ENCODE measurements around the gene ARMC8. TPM values are rescaled to one million over a fixed set of nuclear protein-coding genes. Genes with fewer than 3 reads are reported as not detected.

Gene ARMC8
- polyA plus RNA-seq, 2 of the 4 experiments (the other 2 are of a cell fraction): 25.6 to 45.7 TPM

GRCh38 chr3:138332472-138333073, 145.5 kb downstream of the ARMC8 start:
- Histone ChIP-seq H3K4me1 (peaks cover 9% of the 10 kb centered on the region; the same call in 2 of the 3 replicates), H3K9me3 (no peaks in the 10 kb centered on the region), H3K4me3 (no peak overlapping the region), H3K4me2 (0 out of 3 replicates have a peak overlapping the region, but pooled peaks have one; percentile 5), H3K27ac (no peak overlapping the region)
- ATAC-seq: 0 out of 6 replicates have a peak, but pooled peaks of 1 of the 2 experiments have one; percentile 13
- 12% methylated on average over 4 of the region's 4 CpGs for WGBS (ENCODE audit: missing lambda C conversion rate)
- ChIA-PET POLR2A (no interaction called here), CTCF (interaction anchor here (0.6 to 1.5 kb wide), 10 partner anchors 9 to 591 kb away, joined by 3 to 5 read pairs (median 4); no protein-coding TSS in a partner anchor)
- FAIRE-seq: no peak
- DNase-seq (ENCODE audit: low read depth in 1 of 2, low spot score in 1 of 2): peak; percentile 40 to 44
- TF ChIP-seq MAZ (IDR thresholded peaks at IDR 0.05; ENCODE audit: borderline replicate concordance, low read depth, low read length) (no peak), SMC3 (IDR thresholded peaks at IDR 0.05) (peak; percentile 54; the same call in 2 of the 3 replicates), RAD21 (conservative IDR thresholded peaks at IDR 0.05 in 1 of 2, IDR thresholded peaks at IDR 0.05 in 1 of 2) (peak; percentile 55 to 61)
- TF ChIP-seq, protein P1, sequence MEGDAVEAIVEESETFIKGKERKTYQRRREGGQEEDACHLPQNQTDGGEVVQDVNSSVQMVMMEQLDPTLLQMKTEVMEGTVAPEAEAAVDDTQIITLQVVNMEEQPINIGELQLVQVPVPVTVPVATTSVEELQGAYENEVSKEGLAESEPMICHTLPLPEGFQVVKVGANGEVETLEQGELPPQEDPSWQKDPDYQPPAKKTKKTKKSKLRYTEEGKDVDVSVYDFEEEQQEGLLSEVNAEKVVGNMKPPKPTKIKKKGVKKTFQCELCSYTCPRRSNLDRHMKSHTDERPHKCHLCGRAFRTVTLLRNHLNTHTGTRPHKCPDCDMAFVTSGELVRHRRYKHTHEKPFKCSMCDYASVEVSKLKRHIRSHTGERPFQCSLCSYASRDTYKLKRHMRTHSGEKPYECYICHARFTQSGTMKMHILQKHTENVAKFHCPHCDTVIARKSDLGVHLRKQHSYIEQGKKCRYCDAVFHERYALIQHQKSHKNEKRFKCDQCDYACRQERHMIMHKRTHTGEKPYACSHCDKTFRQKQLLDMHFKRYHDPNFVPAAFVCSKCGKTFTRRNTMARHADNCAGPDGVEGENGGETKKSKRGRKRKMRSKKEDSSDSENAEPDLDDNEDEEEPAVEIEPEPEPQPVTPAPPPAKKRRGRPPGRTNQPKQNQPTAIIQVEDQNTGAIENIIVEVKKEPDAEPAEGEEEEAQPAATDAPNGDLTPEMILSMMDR (IDR thresholded peaks at IDR 0.05): peak; percentile 60

DNA sequence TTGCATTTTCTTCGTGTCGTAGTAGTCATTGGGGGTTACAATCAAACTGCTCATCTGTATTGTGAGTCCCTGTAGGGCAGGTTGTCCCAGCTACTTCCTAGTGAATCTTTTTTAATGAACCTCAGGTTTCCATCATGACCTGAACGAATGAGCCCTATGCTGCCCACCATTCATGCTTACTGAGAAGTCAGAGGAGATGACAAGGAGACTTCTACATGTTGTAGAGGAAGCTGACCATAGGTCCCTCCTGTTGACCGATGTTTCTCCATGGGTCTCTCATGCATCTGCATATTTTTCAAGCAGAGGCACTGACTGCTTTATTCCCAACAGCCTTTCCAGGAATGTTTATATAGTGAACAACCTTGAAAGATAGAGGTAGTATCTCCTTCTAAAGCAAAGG, 147.5 kb downstream of the ARMC8 start:
- Histone ChIP-seq H3K9me3 (no peaks in the 10 kb centered on the region), H3K27ac (no peak overlapping the region), H3K4me2 (no peak overlapping the region), H3K4me1 (no peaks in the 10 kb centered on the region), H3K4me3 (no peak overlapping the region)
- TF ChIP-seq SMC3 (IDR thresholded peaks at IDR 0.05): no peak
- POLR2A ChIA-PET: no interaction called here
- 66% methylated on average over 4 of the region's 4 CpGs for WGBS (ENCODE audit: missing lambda C conversion rate)
- ATAC-seq (no peak), FAIRE-seq (no peak), DNase-seq (ENCODE audit: low read depth in 1 of 2, low spot score in 1 of 2) (no peak)
- CTCF ChIA-PET: interaction anchor here (0.7 to 1.8 kb wide), 5 partner anchors 9 to 155 kb away, joined by 3 to 6 read pairs (median 3); partner anchors contain the start of gene MRAS

- FAIRE-seq (no peak), ATAC-seq (no peak), DNase-seq (ENCODE audit: low read depth in 1 of 2, low spot score in 1 of 2) (no peak)
- WGBS (ENCODE audit: missing lambda C conversion rate): 73% methylated on average over 4 of the region's 4 CpGs
- TF ChIP-seq KDM1A (IDR thresholded peaks at IDR 0.05; ENCODE audit: low read depth): no peak
- no peak for TF ChIP-seq ZC3H11A (IDR thresholded peaks at IDR 0.05)
- no peak for TF ChIP-seq HOXA7 (CRISPR knock-in tag; IDR thresholded peaks at IDR 0.05)
- no peak for TF ChIP-seq FOXS1 (CRISPR knock-in tag; IDR thresholded peaks at IDR 0.05)
- no peak for TF ChIP-seq EHMT2 (IDR thresholded peaks at IDR 0.05; ENCODE audit: low read depth)
- TF ChIP-seq PHF8 (IDR thresholded peaks at IDR 0.05; ENCODE audit: borderline replicate concordance, low read depth): no peak
- TF ChIP-seq KDM5A (IDR thresholded peaks at IDR 0.05): no peak
- TF ChIP-seq, protein P2, sequence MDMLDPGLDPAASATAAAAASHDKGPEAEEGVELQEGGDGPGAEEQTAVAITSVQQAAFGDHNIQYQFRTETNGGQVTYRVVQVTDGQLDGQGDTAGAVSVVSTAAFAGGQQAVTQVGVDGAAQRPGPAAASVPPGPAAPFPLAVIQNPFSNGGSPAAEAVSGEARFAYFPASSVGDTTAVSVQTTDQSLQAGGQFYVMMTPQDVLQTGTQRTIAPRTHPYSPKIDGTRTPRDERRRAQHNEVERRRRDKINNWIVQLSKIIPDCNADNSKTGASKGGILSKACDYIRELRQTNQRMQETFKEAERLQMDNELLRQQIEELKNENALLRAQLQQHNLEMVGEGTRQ (IDR thresholded peaks at IDR 0.05): no peak
- no peak for TF ChIP-seq POLR2AphosphoS2 (conservative IDR thresholded peaks at IDR 0.05; ENCODE audit: low read length)
- TF ChIP-seq, protein P1 (IDR thresholded peaks at IDR 0.05): no peak
- TF ChIP-seq CBX8 (IDR thresholded peaks at IDR 0.05): no peak
- no peak for TF ChIP-seq MAZ (IDR thresholded peaks at IDR 0.05; ENCODE audit: borderline replicate concordance, low read depth, low read length)
- TF ChIP-seq HEYL (CRISPR knock-in tag; IDR thresholded peaks at IDR 0.05): no peak
- POLR2A ChIA-PET: interaction anchor here (0.7 kb wide), 1 partner anchor 19 kb away, joined by 7 read pairs; no protein-coding TSS in a partner anchor
- Histone ChIP-seq H3K27ac (no peak overlapping the region), H3K4me2 (no peak overlapping the region), H3K9me3 (no peaks in the 10 kb centered on the region), H3K4me1 (no peaks in the 10 kb centered on the region), H3K4me3 (no peak overlapping the region)
- CTCF ChIA-PET: interaction anchor here (0.8 to 1.4 kb wide), 8 partner anchors 8 to 587 kb away, joined by 3 to 4 read pairs (median 3); partner anchors contain the start of gene MRAS
Observed at GRCh38 chr3:138336454-138336999, 149.4 kb downstream of the ARMC8 start.
